ENCODE measurements around the gene VMP1.
"Not testable (repeated sequence)": the region's sequence is repeated elsewhere in the genome, so short reads cannot be mapped to it uniquely, and the experiment has no call there.

VMP1 gene

DNA sequence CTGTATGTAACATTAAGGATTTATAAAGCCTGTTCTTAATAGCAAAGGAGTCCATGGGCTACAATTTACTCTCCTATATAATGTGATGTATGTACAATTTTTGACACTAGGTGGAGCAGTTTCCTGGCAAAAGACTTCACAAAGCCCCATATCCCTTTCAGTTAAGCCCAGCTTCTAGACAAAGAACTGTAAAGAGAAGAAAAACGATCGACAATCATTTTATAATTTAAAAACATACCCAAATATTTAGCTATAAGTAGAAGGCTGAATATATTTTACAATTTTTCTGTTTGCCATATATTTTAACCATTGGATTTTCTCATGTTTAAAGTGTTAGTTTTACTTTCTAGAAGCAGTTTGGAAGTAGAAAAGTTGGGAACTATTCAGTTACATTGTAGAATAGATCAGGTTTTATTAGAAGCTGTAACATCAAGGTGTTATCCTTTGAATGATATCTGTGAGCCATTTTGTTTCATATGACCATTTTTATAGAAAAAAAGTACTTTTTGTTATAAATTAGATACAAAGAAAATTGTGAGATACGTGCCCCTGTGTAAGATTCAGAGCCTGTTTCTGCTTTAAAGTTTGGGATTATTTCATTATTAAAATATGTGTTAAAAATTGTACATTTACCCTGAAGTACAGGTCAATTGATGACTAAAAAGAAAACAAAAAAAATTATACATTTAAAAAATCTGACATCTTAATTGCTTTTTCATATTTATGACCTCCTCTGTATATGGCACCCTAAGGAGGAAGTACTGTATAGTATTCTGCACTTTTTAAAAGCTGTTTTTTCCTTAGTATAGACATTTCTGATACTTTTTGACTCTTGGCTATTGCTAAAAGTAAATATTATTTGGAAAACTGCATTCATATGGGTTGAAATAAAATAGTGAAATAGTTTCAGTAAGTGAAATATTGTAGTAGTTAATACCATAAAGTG is 46.3 kb downstream of the VMP1 start:
- in situ Hi-C loops (cut with MboI; ENCODE audit: low sequenced_read_pairs), result no loop called here

DNA sequence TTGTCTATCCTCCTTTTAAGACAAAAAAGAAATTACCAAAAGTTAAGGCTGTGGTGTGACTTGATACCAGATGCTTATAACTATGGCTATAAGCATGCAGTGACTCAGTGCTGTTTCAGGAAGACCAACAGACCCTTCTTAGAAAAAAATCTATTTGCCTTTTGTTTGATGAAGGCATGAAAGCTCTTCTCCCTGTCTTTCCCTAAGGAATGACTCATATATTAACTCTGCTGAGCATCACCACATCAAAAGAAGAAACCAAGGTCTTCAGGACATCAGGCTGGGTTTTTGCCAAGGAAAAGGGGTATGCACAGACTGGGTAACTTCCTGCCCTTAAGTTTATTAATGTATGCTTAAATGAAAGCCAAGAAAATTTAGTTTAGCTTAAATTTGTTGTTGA is 47.1 kb downstream of the VMP1 start:
- in situ Hi-C loops (cut with MboI; ENCODE audit: low sequenced_read_pairs), result no loop called here

DNA sequence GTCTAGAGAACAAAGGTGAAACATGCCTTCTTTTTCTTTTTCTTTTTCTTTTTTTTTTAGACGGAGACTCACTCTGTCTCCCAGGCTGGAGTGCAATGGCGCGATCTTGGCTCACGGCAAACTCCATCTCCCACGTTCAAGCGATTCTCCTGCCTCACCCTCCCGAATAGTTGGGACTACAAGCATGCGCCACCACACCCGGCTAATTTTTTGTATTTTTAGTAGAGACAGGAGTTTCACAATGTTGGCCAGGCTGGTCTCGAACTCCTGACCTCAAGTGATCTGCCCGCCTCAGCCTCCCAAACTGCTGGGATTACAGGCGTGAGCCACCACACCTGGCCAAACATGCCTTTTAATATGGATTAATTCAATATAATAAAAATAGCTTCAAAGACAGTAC is 47.6 kb downstream of the VMP1 start:
- in situ Hi-C loops (cut with MboI; ENCODE audit: low sequenced_read_pairs), result not testable (repeated sequence)

DNA sequence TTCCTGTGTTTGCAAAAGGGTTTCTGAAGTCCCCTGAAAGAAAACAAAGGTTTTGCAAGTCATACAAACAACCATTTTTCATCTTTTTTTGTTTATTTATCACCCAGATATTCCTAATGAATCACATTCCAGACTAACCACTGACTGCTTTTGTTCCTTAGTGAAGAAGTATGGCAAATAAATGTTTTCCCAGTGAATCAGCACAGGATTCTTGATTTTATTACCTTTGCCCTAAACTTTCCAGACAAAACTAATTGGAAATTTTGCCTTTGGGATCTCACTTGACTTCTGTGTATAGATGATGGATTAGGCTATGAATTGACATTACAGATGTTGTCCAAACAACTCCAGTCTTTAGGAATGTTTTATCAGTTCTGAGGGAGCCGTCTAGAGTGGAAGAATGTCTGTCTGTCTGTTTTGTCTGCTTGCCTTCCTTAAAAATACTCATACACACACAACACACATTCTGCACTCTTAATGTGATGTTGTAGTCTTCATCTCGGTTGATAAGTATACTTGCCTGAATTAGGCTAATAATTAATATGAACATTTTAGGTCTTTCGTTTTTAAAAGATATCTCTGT is 48.9 kb downstream of the VMP1 start:
- in situ Hi-C loops (cut with MboI; ENCODE audit: low sequenced_read_pairs), result no loop called here

- in situ Hi-C loops (cut with MboI; ENCODE audit: low sequenced_read_pairs), result no loop called here
Observed at GRCh38 chr17:59757043-59757442, 49.6 kb downstream of the VMP1 start.

DNA sequence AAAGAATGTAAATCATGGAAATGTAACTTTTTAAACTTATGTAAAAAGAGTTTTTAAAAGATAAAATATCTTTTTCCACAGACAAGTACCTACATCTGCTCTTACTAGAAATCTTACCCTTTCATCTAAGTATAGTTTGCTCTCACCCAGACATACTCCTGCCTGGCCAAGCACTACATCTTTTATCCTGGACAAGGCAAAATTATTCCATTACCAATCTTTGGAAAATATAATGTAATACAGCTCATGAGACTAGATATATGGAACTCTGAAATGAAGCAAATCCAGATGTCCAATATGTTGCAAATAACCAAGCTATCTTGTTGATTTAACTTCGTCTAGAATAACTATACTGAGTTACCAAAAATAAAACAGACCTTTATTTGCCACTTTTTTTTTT is 50.0 kb downstream of the VMP1 start:
- in situ Hi-C loops (cut with MboI; ENCODE audit: low sequenced_read_pairs), result no loop called here

DNA sequence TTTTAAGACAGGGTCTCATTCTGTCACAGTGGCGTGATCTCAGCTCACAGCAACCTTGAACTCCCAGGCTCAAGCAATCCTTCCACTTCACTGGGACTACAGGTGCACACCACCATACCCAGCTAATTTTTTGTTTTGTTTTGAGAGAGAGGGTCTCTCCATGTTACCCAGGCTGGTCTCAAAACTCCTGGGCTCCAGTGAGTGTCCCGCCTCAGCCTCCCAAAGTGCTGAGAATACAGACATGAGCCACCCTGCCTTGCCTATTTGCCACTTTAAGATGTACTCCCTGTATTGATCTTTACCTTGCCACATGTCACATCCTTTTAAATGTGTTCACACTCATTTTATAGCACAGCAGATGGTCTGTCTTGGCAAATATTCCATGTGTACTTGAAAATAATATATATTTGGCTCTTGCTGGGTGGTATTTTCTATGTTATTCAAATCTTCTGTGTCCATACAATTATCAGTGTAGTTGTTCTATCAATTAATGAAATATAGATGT is 50.5 kb downstream of the VMP1 start:
- in situ Hi-C loops (cut with MboI; ENCODE audit: low sequenced_read_pairs), result no loop called here

DNA sequence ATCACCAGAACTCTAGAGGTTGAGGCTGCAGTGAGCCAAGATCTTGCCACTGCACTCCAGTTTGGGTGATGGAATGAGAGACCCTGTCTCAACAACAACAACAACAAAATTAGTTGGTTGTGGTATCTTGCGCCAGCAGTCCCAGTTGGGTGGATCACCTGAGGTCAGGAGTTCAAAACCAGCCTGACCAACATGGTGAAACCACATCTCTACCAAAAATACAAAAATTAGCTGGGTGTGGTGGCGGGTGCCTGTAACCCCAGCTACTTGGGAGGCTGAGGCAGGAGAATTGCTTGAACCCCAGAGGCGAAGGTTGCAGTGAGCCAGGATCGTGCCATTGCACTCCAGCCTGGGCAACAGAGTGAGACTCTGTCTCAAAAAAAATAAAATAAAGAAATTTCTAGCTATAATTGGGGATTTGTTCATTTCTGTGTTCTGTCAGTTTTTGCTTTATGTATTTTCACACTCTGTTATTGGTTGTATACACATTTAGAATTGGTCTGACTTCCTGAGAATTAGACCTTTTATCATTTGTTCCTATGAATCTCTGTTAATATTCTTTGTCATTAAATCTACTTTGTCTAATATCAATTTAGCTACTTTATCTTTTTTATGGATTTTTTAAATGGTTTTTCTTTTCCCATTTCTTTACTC is 51.7 kb downstream of the VMP1 start:
- in situ Hi-C loops (cut with MboI; ENCODE audit: low sequenced_read_pairs), result not testable (repeated sequence)

DNA sequence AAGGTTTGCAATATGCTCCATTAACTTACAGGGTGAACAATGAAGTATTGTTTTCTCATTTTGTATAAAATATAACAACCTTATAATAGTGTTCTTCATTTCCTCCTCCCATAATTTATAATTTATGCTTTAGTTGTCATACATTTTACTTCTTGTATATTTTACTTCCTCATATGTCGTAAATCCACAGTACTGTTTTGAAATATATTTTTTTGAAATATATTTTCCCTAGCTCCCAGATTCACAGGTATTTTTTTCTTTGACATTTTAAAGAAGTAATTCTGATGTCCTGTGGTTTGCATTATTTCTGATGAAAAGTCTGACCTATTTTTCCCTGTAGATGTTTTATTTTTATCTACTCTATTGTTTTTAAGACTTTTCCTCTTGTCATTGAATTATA is 52.7 kb downstream of the VMP1 start:
- in situ Hi-C loops (cut with MboI; ENCODE audit: low sequenced_read_pairs), result no loop called here

DNA sequence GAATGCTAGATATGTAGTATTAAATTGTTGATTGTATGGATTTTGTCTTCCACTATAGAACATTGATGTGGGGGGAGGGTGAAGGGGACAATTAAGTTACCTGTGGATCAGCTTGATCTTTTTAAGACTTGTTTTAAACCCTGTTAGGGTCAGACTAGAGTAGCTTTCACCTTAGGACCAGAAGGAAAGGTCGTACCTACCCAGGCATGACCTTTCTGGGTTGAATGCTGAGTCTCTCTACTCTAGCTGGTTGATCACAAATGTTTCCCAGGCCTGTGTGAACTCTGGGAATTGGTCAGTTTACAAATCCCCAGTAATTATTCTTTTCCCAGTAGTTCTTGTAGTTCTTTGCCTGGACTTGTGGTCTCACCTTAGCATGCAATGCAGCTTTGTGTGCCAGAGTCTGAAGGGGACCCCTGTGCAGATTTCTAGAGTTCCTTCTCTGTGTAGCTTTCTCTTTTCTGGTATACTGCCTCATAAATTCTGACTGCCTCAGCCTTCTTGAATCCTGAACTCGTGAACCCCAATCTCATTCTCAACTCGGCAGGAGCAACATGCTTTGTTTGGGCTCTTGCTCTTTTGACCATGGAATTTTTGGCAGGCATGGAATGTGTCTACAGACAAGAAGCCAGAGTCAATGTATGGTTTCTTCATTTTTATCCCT is 54.1 kb downstream of the VMP1 start:
- in situ Hi-C loops (cut with MboI; ENCODE audit: low sequenced_read_pairs), result no loop called here

DNA sequence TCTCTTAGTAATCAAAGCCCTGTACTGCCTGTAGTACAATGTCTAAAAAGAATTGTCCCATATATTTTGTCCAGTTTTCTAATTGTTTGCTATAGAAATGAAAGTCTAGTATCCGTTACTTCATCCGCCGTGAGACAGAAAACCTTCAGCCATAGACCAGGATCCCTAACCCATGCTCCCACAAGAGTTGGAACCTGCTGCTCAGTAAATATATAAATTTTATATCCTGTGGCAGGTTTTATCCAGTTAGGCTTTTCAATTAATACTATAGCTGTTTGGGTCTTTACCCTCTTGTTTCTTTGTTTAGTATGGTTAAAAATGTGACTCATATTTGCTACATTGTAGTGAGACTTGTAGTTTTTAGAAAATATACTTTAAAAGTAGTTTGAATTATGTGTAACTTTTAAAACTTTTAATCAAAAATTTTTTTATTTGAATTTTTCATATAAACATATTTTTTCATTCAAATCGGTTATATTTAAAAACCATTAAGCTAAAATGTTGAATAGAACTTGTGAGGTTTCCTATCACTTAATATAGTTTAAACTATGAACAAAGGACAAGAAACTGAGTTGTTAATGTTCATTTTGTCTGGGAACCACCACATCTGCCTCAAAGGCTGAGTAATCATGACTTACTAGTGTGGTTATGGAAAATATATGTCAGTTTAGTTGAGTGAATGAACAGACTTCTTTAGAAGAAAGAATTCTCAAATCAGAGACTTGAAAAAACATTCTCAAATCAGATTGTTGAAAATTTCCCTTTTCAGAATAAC is 54.8 kb downstream of the VMP1 start:
- in situ Hi-C loops (cut with MboI; ENCODE audit: low sequenced_read_pairs), result no loop called here

DNA sequence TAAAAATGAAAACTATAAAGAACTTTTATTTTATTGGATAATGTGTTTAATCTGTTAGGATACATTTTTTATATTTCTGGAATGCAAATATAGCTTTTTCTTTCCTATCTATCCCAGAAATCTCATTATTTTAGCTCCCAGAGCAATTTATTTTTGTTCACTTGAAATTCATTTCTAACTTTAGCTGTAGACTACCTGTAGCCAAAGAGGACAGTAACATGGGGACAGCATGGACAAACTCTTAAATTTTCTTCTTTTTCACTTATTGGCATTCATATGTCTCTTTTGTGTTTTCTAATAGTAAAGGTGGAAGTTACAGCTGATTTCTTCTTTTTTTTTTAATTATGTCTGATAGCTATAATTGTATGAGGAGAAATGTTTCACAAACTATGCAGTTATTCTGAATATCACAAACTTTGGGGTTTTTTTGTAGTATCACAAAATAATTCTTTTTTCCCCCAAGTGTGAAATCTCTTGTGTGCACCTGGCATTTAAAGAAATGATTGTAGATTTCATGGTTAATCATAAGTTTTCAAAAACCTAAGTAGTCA is 55.4 kb downstream of the VMP1 start:
- in situ Hi-C loops (cut with MboI; ENCODE audit: low sequenced_read_pairs), result no loop called here

- in situ Hi-C loops (cut with MboI; ENCODE audit: low sequenced_read_pairs), result no loop called here
Observed at GRCh38 chr17:59763861-59764260, 56.4 kb downstream of the VMP1 start.

DNA sequence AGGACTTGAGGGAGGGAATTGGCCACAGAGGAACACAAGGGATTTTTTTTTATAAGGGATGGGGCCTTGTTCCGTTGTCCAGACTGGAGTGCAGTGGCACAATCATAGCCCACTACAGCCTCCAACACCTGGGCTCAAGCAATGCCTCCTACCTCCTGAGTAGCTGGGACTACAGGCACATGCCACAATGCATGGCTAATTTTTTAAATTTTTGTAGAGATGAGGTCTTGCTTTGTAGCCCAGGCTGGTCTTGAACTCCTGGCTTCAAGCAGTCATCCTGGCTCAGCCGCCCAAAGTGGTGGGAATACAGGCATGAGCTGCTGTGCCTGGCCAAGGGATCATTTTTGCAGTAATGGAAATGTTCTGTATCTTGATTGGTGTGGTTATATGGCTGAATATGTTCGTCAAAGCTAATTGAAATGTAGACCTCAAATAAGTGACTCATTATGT is 56.9 kb downstream of the VMP1 start:
- in situ Hi-C loops (cut with MboI; ENCODE audit: low sequenced_read_pairs), result no loop called here

DNA sequence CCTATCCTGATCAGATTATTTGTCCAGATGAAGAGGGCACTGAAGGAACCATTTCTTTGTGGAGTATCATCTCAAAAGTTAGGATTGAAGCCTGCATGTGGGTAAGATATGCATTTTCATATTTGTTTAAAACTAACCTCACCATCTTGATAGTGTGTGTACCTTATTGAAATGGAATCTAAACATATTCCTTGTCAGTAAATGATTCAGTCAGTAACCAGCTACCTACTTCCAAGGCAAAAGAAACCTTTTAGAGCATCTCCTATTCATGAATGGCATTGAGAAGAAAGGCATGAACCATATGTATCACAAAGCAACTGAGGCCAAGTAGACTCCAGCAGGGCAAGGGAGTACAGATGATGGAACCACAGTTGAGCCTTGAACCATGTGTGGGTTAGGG is 57.6 kb downstream of the VMP1 start:
- in situ Hi-C loops (cut with MboI; ENCODE audit: low sequenced_read_pairs), result no loop called here

- in situ Hi-C loops (cut with MboI; ENCODE audit: low sequenced_read_pairs), result no loop called here
Observed at GRCh38 chr17:59766491-59766890, 59.0 kb downstream of the VMP1 start.

DNA sequence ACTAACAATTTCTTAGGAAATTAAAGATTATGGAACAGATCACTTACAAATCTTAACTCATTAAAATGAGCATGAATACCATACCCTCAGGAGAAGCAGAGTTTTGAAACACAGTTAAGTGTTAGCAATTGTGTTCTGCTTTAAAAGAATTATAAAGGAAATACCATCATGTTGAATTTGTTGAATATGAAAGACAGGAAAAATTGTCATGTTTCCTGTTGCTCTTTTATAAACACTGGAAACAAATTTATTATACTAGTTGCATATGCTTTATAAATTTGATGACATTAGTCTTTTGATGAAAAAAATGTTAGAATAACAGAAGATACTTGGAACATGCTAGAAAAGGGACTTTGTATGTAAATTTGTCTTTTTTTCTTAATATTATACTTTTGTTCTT is 59.7 kb downstream of the VMP1 start:
- in situ Hi-C loops (cut with MboI; ENCODE audit: low sequenced_read_pairs), result no loop called here

DNA sequence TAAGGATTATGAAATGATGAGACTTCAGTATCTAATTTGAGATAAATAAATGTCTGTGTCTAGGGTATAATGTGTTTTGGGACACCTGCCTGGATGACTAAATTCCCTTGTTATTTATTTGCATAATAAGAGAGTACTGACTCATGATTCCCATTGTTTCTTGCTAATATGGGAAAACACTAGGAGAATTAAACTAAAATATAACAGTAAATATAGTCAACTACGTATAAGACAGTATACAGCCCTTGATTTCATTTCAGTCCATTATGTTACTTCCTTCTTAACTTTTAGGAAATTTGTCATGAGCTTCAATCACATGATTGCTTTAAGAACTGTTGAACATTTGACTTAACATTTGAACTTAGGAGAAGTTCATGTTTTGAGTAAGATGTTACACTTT is 62.4 kb downstream of the VMP1 start:
- in situ Hi-C loops (cut with MboI; ENCODE audit: low sequenced_read_pairs), result no loop called here

DNA sequence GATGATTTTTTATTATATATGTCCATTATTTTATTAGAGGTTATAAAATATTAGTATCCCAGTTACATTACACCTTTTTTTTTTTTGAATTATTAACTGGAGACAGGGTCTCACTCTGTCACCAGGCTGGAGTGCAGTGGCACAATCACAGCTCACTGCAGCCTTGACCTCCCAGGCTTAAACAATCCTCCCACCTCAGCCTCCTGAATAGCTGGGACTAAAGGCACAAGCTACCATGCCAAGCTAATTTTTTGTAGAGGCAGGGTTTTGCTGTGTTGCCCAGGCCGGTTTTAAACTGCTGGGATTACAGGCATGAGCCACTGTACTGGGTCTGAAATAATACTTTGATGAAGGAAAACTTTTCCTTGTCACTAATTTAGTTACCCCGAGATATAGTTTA is 63.6 kb downstream of the VMP1 start:
- in situ Hi-C loops (cut with MboI; ENCODE audit: low sequenced_read_pairs), result no loop called here

DNA sequence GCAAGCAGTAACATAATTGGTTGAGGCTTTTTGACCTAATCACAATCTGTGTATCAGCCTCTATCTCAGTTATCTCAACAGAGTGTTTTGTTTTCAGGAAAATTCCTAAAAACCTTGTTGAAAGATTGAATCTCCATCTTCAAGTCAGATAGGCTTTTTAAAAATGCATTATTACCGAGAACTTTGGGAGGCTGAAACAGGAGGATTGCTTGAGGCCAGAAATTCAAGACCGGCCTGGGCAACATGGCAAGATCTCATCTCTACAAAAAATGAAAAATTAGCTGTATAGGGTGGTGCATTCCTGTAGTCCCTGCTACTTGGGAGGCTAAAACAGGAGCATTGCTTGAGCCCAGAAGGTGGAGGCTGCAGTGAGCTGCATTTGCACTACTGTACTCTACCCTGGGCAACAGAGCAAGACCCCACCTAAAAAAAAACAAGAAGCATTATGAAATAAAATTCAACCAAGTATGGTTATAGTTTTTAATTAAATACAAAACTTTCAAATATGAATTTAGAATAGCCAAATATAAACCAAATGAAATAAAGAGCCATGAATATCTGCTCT is 68.4 kb downstream of the VMP1 start:
- in situ Hi-C loops (cut with MboI; ENCODE audit: low sequenced_read_pairs), result no loop called here
